Endothelial cell of umbilical vein (primary cell): ENCODE results near the gene RGS19. TPM values are rescaled to one million over a fixed set of nuclear protein-coding genes. Genes with fewer than 3 reads are reported as not detected.

Source experiments
- BruUV-seq: library from RNA; stranded (reverse); fragments of 400-500 nt; replicated peaks from 2 replicates; lab custom pipeline; 2021; lab: Mats Ljungman, UMichigan
- CTCF ChIA-PET: fragments of 300-600, 350-600 bp; sonication (Branson Sonifier 250); formaldehyde crosslinking; loops from one replicate; lab custom pipeline; 2021; ENCODE audit warnings: antibody characterized with exemption, inconsistent platforms; lab: Charles Lee
- POLR2A ChIA-PET: fragments of 300-600, 350-600 bp; sonication (Branson Sonifier 250); formaldehyde crosslinking; loops from one replicate; lab custom pipeline; 2021; ENCODE audit warnings: antibody characterized with exemption, inconsistent platforms; lab: Charles Lee
- DNase-seq: peaks from one replicate; pipeline ENCODE4 v3.0.0-alpha.2; 2011; ENCODE audit warnings: low read depth, low spot score
- FAIRE-seq: peaks from 2 replicates; lab custom pipeline; 2011; peaks lifted over from hg19 to GRCh38; lab: Jason Lieb, UNC
- H2AFZ ChIP-seq: 2 replicates; pipeline ENCODE4 v1.6.0; 2012; ENCODE audit warnings: low read depth, low read length, control low read depth, inconsistent platforms
- H3K27ac ChIP-seq: 2 replicates; pipeline ENCODE4 v1.5.1; 2011; ENCODE audit warnings: low read depth, mild to moderate bottlenecking, control low read depth, low read length, moderate library complexity; ENCODE audit not compliant: insufficient read depth
- H3K27me3 ChIP-seq, 2 experiments: 2 replicates each; pipeline versions ENCODE4 v1.6.0 to v1.6.1; 2011; ENCODE audit warnings: low read length in 2 of 2, mixed read lengths in 1 of 2; ENCODE audit not compliant: control insufficient read depth in 2 of 2, insufficient read depth in 2 of 2
- H3K36me3 ChIP-seq, 2 experiments: 2 replicates in 1 of 2; 3 replicates in 1 of 2; pipeline ENCODE4 v1.5.1; 2011; ENCODE audit warnings: low read length in 2 of 2, mild to moderate bottlenecking in 1 of 2, moderate library complexity in 1 of 2; ENCODE audit not compliant: control insufficient read depth in 2 of 2, insufficient read depth in 2 of 2; ENCODE audit errors: extremely low read depth in 1 of 2
- H3K4me1 ChIP-seq: 3 replicates; pipeline ENCODE4 v1.5.1; 2011; ENCODE audit warnings: mild to moderate bottlenecking, low read length; ENCODE audit not compliant: control insufficient read depth, insufficient read depth; ENCODE audit errors: extremely low read depth
- H3K4me2 ChIP-seq: 2 replicates; pipeline ENCODE4 v1.6.1; 2011; ENCODE audit warnings: low read length, control low read depth, mixed read lengths; ENCODE audit not compliant: insufficient read depth
- H3K4me3 ChIP-seq, 3 experiments: fragments of 200-600 bp in 1 of 3; sonication (generic), shearing (Covaris generic) in 1 of 3; replicated peaks in 1 of 3; 2 replicates each; pipeline ENCODE4 v1.5.1; 2011 to 2016; ENCODE audit warnings: control low read depth in 3 of 3, low read length in 3 of 3, mild to moderate bottlenecking in 2 of 3, inconsistent platforms in 1 of 3, low read depth in 1 of 3, moderate library complexity in 1 of 3; ENCODE audit not compliant: insufficient read depth in 1 of 3
- H3K79me2 ChIP-seq: 2 replicates; pipeline ENCODE4 v1.6.0; 2012; ENCODE audit warnings: low read length, inconsistent platforms; ENCODE audit not compliant: control insufficient read depth, insufficient read depth
- H3K9ac ChIP-seq: replicated peaks from 2 replicates; pipeline ENCODE3; 2011; ENCODE audit warnings: low read length, control low read depth; ENCODE audit not compliant: insufficient read depth; ENCODE audit errors: extremely low read depth
- H3K9me1 ChIP-seq: replicated peaks from 3 replicates; pipeline ENCODE4 v1.6.0; 2011; ENCODE audit warnings: mild to moderate bottlenecking, low read length; ENCODE audit not compliant: control insufficient read depth, insufficient read depth; ENCODE audit errors: extremely low read depth
- H3K9me3 ChIP-seq: replicated peaks from 2 replicates; pipeline ENCODE4 v1.5.1; 2012; ENCODE audit warnings: low read length, inconsistent platforms; ENCODE audit not compliant: control insufficient read depth, insufficient read depth
- H4K20me1 ChIP-seq: replicated peaks from 2 replicates; pipeline ENCODE3; 2011; ENCODE audit warnings: mild to moderate bottlenecking, low read length; ENCODE audit not compliant: control insufficient read depth, insufficient read depth; ENCODE audit errors: extremely low read depth
- CTCF ChIP-seq, 2 donors: IDR thresholded peaks; 1 replicate in 1 of 2; 2 replicates in 1 of 2; pipeline ENCODE4 v1.5.1; 2011; ENCODE audit warnings: low read length in 2 of 2, mild to moderate bottlenecking in 2 of 2, moderate library complexity in 2 of 2, control low read depth in 1 of 2, inconsistent platforms in 1 of 2, low read depth in 1 of 2; ENCODE audit not compliant: insufficient read depth in 1 of 2; ENCODE audit errors: extremely low read depth in 1 of 2
- EZH2 ChIP-seq: IDR thresholded peaks from 2 replicates; pipeline ENCODE4 v1.6.1; 2012; ENCODE audit warnings: borderline replicate concordance, low read depth, mild to moderate bottlenecking, moderate library complexity, low read length, inconsistent platforms; ENCODE audit not compliant: severe bottlenecking
- JUN ChIP-seq: IDR thresholded peaks from 2 replicates; pipeline ENCODE4 v1.6.1; 2011; ENCODE audit warnings: borderline replicate concordance, low read depth; ENCODE audit not compliant: insufficient read length, insufficient read depth
- MAX ChIP-seq: IDR thresholded peaks from 2 replicates; pipeline ENCODE4 v1.6.1; 2011; ENCODE audit not compliant: insufficient read depth, insufficient read length
- POLR2A ChIP-seq: IDR thresholded peaks from 2 replicates; pipeline ENCODE4 v1.6.1; 2012; ENCODE audit warnings: low read depth, mild to moderate bottlenecking, control low read depth, low read length
- POLR2AphosphoS5 ChIP-seq: IDR thresholded peaks from 2 replicates; pipeline ENCODE4 v1.6.1; 2012; ENCODE audit warnings: low read depth, mild to moderate bottlenecking, control low read depth, low read length, moderate library complexity; ENCODE audit not compliant: insufficient read depth
- dilution Hi-C: fragments of 300-500 bp; cut with MboI; formaldehyde crosslinking; loops from one replicate; pipeline ENCODE4 v1.15.0; 2019; ENCODE audit warnings: low sequenced_read_pairs; ENCODE audit not compliant: extremely low pct_ligation_motif_present
- intact Hi-C: fragments of 100-400 bp; cut with micrococcal nuclease; formaldehyde crosslinking; loops from one replicate; pipeline ENCODE4 v1.10.0; 2022
- polyA plus RNA-seq, 4 experiments: library from polyadenylated mRNA; depleted of rRNA in 3 of 4; stranded (reverse) in 3 of 4; unstranded in 1 of 4; fragments of >200 nt; gene quantifications; 2 replicates each; pipeline versions ENCODE4 v1.2.1 to v1.2.3, GENCODE V29; 2011 to 2012; ENCODE audit warnings: missing spikeins in 1 of 4
- total RNA-seq: library from RNA; stranded (reverse); gene quantifications from 2 replicates; pipeline ENCODE4 v1.2.3, GENCODE V29; 2021

The RGS19 gene
- total and polyA plus RNA-seq, 2 donors (not counting 3 experiments of a cell fraction or from before 2014, with no cell fraction given) = 27.8 to 33.7 TPM

GRCh38 chr20:64038565-64039292 is 40.6 kb downstream of the RGS19 start:
- Histone ChIP-seq H3K4me2 (peak overlapping the region; percentile 48), H3K27me3 (no peaks in the 10 kb centered on the region), H3K27ac (peak overlapping the region; percentile 25), H3K4me1 (peaks cover 42% of the 10 kb centered on the region), H3K9me3 (no peaks in the 10 kb centered on the region), H2AFZ (peak overlapping the region; percentile 43), H3K9me1 (no peaks in the 10 kb centered on the region), H3K9ac (peak overlapping the region; percentile 51), H3K4me3 (peak overlapping the region in 2 of 3 experiments; percentile 46 to 65), H3K36me3 (no peaks in the 10 kb centered on the region), H4K20me1 (no peaks in the 10 kb centered on the region), H3K79me2 (no peaks in the 10 kb centered on the region)
- CTCF ChIA-PET = interaction anchor here (0.6 to 7.5 kb wide), 30 partner anchors 8 to 1597 kb away, joined by 3 to 412 read pairs (median 5); partner anchors contain the start of genes LKAAEAR1, OPRL1, PRPF6 and PTK6
- TSS peak; percentile 6 for BruUV-seq
- DNase-seq = peak; percentile 96
- dilution Hi-C loops = no loop called here
- intact Hi-C loops = loop anchor here (1.0 kb wide), 5 partner anchors 9 to 82 kb away; partner anchors contain the start of gene PRPF6
- POLR2A ChIA-PET = interaction anchor here (0.6 to 2.3 kb wide), 8 partner anchors 10 to 45 kb away, joined by 3 to 21 read pairs (median 6); partner anchors contain the start of genes SOX18 and TCEA2
- TF ChIP-seq MAX (no peak), EZH2 (no peak), CTCF (IDR thresholded peaks at IDR 0.05; ENCODE audit: extremely low read depth in 1 of 2, insufficient read depth in 1 of 2, low read depth in 1 of 2, low read length in 2 of 2) (peak; percentile 55 to 85), POLR2A (no peak), JUN (no peak), POLR2AphosphoS5 (peak; percentile 78)
- FAIRE-seq = no peak
